GM19463 (cell line): ENCODE measurements around the gene RARRES2.
A peak's percentile ranks its signal among the peaks of the same experiment; 100 is the strongest.
"Not testable (repeated sequence)": the region's sequence is repeated elsewhere in the genome, so short reads cannot be mapped to it uniquely, and the experiment has no call there.

Source experiments
- ATAC-seq: cut with Tn5 transposase; IDR thresholded peaks from one replicate; pipeline ENCODE4 v1.9.1; 2021; ENCODE audit warnings: mild to moderate bottlenecking, moderate library complexity; ENCODE audit not compliant: unreplicated experiment

RARRES2 gene

DNA sequence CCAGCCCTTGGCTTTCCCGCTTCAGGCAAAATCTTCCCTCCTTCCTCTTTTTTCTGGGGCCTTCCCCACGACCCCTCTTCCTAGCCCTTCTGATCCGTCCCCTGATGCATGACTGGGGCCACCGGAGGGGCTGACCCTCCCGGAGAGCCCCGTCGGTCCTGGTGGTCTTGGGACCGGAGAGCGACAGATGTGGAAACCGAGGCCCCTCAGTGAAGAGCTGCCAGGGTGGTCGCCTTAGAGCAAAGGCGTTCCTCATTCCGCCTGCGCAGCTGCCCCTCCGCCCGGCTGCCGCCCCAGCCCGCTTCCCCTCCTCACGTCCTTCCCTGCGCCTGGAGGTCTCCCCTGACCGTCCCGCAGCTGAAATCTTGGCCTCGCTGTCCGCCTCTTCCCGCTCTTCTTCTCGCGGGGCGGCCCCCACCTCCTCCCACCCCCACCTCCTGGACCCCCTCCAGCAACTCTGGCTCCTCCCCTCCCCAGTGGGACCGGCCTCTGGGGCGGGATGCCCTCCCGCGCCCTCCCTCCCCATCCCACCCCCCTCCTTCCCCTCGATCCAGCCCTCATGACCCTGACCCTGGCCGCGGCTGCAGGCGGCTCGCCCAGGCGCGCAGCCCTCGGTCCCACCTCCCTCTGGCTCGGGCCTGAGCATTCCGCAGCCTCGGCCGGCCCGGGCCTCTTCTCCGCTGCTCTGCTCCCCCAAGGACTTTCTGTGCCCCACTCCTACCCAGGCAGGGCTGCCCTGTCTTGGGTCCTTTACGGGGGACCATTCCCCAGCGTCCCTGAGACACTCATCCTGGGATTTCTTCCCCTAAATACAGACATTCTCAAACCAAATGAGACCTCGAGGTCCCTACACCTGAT lies at the start of gene RARRES2:
TSS of gene RARRES2 (minus strand) at position 367 of the 858 bp plus-strand sequence. CDS start 1,020 bp downstream, outside the sequence.
- ATAC-seq, result no peak

DNA sequence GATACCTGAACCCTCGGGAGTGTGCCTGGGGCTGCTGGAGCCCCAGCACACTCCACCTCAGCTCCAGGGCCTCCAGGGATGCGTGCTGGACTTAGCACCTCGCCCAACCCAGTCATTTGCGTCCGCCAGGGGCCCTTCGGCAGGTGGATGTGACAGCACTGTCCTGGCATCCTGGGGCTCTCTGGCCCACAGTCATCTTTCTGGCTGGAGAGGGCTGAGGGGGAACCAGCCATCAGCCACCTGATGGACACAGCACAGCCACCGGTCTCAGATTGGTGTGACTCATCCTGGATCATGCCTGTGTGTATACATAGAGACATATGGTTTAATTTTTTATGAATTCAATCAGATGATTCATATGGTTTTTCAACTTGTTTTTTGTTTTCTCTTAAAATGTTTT lies 48.8 kb upstream of the RARRES2 start:
- ATAC-seq, result no peak

DNA sequence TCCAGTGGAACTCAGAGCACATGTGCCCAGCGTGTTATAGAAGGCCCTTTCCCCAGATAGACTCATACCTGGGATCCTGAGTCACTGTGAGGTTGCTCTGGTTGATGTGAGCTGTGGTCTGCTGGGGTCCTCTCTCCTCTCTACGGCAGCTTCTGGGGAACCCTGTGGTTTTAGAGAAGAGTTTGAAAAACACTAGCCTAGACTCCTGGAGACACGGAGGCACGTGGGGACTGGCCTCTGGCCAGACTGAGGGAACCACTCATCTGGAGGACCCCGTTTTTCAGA lies 48.0 kb upstream of the RARRES2 start:
- ATAC-seq, result no peak

DNA sequence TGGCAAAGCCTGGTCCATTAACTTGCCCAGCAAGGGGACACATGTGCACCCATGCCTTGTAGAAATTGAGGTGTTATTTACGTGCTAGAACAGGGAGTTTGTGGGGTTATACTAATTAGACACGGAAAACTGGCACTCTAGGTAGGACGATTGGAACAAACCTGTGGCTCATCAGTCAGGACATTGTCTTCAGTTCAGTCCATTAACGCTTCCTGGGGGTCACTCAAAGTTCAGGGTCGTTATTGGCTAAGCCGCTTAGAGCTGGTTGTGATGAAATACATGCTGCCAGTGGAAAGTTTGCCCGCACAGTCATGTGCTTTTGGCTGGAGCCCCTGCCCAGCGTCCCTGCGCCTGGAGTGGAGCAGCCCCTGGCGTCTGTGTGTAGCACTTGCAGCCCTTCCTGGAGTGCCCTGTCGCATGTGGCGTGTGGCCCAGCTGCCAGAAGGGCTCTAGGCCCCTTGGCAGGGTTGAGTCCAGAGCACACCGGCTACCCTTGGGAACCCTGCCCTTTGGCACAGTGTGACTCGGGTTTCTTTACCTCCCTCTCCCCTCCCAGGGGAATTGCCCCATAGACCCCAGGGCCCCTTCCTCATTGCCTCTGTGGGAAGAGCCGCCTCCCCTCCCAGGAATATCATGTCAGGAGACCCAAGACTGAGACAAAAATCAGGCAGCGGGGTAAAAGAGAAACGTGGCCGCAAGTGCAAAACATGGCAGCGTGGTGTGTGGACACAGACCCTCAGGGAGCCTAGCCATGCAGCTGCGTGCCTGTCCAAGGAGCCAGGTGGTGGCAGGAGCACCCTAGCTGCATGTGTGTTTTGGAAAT lies 47.5 kb upstream of the RARRES2 start:
- no peak for ATAC-seq

DNA sequence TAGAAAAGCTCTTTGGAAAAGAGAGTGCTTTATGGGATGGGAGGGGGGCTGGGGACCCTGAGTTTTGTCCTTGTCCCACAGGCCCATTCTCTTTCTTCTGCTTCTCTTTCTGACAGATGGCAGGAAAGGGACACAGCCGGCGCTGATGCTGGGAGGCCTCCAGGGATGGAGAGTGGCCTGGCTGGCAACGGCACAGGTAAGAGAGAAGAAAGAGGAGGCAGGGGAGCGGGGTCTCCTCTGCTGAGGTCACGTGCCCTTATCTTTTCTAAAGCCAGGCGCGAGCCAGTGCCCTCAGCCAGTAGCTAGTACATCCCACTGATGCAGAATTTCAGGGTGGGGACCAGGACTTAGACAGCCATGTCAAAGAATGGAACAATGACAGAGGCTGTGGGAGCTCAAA lies 46.9 kb upstream of the RARRES2 start:
- ATAC-seq, result no peak

DNA sequence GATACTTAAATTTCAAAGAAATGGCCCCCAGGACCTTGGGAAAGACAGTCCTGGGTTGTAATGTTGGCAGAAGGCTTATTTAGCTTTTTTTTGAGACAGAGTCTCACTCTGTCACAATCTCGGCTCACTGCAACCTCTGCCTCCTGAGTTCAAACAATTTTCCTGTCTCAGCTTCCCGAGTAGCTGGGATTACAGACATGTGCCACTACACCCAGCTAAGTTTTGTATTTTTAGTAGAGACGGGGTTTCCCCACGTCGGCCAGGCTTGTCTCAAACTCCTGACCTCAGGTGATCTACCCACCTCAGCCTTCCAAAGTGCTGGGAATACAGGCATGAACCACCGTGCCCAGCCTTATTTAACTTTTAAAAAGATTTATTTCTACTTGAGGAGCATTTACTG lies 44.5 kb upstream of the RARRES2 start:
- ATAC-seq, result not testable (repeated sequence)

DNA sequence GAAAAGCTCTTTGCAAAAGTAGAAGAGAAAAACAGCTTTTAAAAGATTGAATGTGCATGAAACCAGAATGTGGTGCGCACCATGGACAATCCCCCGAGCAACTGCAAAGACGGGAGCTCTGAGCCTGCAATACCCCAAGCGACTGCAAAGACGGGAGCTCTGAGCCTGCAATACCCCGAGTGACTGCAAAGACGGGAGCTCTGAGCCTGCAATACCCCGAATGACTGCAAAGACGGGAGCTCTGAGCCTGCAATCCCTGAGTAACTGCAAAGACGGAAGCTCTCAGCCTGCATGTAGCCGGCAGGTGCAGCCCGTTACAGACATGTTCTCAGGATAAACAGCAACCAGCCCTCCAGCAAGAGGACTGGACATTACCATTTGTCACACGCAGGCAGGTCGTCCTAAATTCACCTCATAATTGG lies 43.9 kb upstream of the RARRES2 start:
- ATAC-seq, result no peak

DNA sequence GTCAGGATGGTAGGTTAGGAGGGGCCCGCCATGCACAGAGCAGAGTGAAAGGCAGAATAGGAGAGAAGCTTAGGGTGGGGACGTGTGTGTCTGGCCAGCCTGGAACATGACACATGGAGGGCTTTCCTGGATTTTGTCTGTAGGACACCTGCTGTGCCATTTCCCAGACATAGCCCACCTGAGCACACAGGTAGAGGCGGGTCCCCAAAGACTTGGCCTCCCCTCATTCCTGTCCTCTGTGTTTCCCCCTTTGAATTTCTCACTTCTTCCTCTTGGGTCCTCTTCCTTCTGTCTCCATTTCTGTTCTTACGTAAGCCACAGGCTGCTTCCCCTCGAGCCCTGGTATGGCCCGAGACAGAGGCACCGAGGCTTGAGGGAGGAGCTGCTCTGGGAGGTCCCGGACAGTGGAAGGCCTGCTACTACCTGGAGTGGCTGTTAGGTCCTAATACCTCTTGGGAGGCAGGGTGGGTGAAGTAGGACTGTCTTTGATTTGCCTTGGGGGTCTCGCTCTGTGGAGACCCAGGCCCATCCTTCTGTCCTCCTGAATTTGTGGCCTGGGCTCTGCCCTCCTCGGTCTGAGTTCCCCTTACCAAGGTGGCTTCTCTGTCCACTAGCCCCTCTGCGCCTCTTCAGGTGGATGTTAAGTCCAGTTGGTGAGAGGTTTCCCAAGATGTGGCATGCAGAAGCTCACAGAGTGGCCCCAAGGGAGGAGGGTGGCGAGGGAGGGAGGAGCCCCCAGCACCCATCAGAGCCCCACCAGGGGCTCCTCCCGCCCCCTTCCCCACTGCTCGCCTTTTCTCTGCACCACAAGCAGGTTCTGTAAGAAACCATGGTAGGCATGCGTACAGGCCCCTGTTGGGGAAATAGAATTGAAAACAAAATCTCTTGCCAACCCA lies 43.2 kb upstream of the RARRES2 start:
- no peak for ATAC-seq

DNA sequence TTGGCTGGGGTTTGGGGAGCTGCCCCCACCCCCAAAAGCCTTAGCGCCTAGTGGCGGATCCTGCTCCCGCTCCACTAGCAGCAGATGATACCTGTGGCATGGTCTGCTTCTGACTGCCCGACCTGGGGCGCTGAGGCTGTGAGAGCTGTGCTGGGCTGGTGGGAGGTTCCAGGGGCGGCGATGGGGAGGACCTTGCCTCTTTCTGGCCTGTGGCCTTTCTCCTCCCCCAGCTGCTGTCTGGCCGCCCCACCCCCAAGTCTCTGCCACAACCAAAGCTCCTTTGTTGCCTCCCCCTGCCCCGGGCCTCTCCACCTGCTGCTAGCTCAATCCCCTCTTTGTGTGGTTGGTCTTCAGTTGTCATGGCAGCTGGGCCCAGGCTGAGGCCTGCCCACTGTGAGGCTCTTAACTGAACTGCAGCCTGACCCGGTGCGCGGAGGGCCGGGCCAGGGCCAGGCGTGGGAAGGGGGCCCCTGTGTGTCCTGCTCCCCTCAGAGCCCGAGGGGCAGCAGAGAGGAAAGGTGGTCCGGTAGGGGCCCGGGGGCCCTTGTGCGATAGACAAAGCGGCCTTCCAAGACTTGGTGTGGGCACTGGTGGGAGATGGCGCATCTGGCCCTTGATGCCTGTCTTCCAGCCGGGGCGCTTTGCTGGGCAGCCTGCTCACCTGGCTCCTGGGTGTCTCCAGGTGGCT lies 42.4 kb upstream of the RARRES2 start:
- no peak for ATAC-seq

DNA sequence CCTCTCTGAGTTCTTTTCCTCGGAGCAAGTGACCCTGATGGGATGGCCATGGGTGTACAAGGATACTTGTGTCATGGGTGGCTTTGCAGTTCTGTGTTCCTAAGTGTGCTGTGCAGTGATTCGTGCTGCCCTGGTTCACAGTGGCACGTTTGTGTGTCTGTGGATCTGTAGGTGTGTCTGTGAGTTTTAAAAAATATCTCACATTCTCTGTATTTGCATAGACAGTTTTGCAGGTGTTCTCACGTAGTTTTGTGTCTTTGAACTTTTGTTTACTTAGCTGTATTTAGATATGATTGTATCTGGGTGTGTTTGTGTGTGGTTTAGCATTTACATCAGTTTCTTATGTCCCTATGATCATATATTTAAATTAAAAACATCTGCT lies 41.4 kb upstream of the RARRES2 start:
- ATAC-seq, result no peak

DNA sequence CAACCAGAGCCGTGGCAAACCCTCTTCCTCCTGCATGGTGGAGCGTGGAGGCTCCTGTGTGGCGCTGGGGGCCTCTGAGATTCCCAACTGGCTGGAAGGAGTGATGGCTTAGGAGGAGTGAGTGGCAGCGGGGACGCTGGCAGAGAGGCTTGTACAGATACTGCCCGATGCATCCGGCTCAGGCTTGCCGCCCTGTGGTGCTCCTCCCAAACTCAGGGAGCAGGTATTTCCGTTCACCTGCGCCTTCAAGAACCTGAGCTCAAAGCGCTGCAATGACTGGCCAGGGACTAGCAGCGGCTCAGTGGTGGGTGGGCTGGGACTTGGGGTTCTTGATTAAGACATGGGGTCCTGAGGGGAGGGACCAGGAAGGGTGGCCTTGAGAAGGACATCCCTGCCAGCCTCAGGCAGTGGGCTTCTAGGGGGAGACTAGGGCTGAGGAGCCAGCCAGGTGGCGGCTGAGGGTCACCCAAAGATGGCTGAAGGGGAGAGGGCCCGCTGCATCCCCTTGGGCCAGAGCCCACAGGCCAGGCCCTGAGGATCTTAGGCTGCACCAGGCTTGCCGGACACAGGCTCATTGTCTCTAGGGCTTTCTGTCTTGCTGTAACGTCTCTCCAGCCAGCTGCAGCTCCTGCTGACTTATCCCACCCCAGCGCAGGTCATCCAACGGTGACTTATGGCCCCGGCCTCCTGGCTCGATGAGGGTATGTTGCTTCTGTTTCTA lies 40.9 kb upstream of the RARRES2 start:
- no peak for ATAC-seq

DNA sequence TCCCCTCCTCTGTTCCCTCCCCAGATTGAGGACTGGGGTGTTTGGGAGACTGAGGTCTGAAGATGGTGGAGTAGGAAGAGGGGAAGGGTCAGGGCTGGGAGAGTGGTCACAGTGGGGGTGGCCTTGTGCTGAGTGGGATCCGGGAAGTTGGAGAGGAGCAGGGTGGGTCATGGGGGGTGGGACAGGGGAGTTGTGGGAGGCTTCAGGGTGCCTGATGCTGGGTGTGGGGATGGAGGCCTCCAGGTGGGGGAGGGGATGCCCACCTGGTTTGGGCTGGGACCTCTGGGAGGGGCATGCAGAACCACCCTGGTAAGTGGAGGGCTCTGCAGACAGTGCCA lies 40.3 kb upstream of the RARRES2 start:
- no peak for ATAC-seq

DNA sequence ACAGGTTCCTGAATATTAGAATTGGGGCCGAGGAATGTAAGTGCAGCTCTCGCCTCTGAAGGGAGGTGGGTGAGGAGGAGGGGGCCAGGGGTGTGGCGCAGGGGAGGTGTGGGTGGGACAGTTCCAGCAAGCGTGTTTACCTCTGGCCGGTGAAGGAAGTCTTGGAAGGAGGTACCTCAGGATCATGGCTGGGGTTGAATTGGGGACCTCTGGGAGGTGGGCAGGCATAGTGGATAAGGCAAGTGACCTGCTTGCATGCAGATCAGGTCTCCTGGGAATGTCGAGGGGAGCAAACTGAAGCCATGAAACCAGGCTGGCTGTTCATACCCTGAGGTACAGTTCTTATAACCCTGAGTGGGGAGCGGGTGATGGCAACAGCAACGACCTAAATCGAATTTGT lies 39.7 kb upstream of the RARRES2 start:
- no peak for ATAC-seq

DNA sequence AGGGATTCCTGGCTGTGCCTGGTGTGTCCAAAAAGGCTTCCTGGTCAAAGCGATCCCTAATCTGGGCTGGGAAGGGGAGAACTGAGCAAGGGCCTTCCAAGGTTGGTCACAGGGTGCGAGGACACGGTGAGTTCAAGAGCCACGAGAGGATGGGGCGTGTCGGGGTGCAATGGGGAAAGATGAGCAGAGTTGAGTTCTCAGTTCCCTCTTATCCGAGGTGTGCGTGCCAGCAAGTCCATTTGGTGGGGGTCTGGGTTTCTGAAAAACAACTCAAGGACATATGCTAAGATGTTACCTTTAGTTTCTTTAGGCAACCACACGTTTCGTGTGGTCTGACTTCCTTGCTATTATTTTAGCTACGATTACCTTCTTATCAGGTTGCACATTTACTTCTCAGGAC lies 39.0 kb upstream of the RARRES2 start:
- peak; percentile 13 for ATAC-seq

DNA sequence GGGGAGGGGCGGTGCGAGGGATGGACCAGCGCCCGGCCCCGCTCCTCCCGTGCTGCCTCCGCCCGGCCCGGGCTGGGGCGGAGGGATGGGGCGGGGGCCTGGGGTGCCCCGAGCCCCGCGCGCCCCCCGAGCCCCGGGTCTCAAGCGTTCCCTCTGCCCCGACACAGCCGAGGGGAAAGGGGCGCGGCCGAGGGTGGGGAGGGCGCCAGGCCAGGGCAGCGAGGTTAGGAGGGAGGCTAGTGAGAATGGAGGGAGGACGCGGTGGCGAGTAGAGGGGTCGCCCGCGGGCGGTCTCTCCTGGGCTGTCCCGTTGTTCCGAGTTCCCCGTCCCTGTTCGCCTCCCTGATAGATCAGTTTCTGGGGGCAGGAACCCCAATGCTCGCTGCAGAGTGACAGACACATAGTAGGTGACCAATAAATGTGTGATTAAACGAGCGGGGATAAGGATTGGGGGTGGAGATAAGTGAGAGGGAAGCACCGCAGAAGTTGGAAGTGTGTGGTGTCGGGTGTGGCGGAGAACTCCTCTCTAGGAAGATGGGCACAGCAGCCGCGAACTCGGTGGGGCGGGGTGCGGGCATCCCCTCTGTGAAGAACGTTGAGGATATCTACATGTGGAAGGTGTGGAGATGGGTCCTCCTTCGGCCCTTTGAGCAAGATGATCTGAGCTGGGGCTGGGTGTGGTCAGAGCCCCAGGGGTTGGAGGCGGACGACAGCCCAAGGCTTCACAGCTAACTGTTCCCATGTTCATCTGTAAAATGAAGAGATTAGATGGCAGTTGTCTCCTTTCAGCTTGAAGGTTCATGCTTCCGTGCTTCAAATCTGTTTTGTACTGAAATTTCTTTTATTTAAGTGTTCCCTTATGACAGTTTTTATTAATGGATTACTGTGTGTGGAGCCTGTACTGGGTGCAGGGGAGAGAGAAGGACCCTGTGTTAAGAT lies 38.3 kb upstream of the RARRES2 start:
- no peak for ATAC-seq

DNA sequence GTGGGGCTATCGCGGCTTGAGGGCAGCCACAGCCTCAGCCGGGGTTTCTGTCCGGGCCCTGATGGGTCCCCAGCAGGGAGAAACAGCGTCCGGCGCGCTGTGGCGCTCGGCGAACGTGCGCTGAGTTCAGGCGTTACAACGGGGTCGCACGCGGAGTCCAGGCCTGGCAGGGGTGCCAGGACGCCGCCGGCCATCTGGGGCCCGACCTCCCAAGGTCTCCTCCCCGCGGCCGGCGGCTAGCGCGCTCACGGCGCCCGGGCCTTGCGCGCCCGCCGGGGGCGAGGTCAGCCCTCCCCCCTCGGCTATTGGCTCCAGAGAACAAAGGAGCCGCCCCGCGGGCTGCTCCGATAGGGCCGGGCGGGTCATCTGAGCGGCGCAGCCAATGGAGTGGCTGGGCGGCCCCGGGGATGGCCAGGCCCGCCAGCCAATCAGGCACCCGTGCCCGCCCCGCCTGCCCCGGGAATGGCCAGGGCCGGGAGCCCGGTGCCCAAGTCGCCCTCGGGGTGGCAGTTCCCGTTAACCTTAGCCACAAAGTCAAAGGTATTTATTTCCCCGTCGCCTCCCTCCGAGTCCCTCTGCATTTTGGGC lies 37.5 kb upstream of the RARRES2 start, which contains the start of gene ZNF775:
TSS of gene ZNF775 (plus strand) at position 478 of the 588 bp plus-strand sequence. CDS start 9,141 bp downstream, outside the sequence.
- ATAC-seq, result peak; percentile 65

DNA sequence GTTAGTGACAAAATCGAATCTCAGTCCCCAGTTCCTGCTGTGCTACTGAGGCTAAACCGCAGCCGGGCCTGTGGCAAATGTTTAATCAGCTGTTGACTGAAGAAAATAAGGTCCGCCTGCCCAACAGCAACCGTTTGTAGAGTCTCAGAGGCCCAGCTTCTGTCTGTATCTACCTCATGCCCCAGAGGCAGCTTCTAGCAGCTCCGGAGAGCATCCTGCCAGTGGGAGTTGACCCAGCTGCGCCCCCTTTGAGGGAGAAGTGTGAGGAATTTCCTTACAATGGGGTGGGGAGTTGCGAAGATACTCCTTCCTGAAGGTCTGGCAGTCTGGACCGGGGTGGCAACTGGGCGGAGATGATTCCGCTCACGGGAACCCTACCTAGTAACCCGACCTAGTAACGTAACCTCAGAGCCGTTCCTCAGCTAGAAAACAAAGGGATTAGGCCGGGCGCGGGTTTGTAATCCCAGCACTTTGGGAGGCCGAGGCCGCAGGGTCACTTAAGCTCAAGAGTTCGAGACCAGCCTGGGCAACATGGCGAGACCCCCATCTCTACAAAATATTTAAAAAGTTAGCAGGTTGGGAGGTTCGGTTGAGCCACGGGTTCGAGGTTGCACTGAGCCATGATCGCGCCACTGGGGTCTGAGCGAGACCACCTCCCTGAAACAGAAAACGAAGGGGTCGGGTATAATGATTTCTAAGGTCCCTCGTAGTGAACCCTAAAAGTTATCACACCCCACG lies 36.9 kb upstream of the RARRES2 start:
- ATAC-seq, result peak; percentile 8

DNA sequence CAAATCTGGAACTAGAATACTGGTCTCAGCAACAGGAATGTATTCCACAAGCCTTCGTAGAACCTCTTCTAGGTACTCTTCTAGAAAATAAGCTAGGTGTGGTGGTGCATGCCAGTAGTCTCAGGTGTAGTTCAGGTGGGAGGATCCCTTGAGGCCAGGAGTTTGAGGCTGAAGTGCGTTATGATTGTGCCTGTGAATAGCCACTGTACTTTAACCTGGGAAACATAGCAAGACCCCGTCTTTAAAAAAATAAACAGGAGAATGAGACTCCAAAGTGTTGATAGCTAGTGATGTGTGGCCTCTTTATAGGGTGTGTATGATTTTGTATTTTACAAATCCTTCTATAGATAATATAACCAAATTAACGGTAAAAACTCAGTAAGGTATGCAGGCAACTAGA lies 36.2 kb upstream of the RARRES2 start:
- no peak for ATAC-seq
